HepG2 (cell line): ENCODE data around the gene CCDC142. TPM values are rescaled to one million over a fixed set of nuclear protein-coding genes. Genes with fewer than 3 reads are reported as not detected.
A peak's percentile ranks its signal among the peaks of the same experiment; 100 is the strongest.

Source experiments
- ARID4A ChIP-seq: sonication (generic); formaldehyde crosslinking; IDR thresholded peaks from 2 replicates; pipeline ENCODE4 v1.5.0; 2020; ENCODE audit warnings: mild to moderate bottlenecking, missing genetic modification reagents, borderline replicate concordance
- FOXP4 ChIP-seq: sonication (generic); formaldehyde crosslinking; IDR thresholded peaks from 2 replicates; pipeline ENCODE4 v1.4.0; 2020; ENCODE audit warnings: missing genetic modification reagents
- NFIC ChIP-seq: IDR thresholded peaks from 2 replicates; pipeline ENCODE4 v1.6.1; 2012; ENCODE audit warnings: mild to moderate bottlenecking, low read length, inconsistent platforms
- POGK ChIP-seq: sonication (generic); formaldehyde crosslinking; conservative IDR thresholded peaks from 2 replicates; pipeline ENCODE4 v1.8.0; 2022; ENCODE audit warnings: mild to moderate bottlenecking, moderate library complexity, missing genetic modification reagents
- ZBTB3 ChIP-seq: sonication (generic); formaldehyde crosslinking; IDR thresholded peaks from 2 replicates; pipeline ENCODE4 v1.4.0; 2020; ENCODE audit warnings: low read depth, mild to moderate bottlenecking, moderate library complexity, missing genetic modification reagents, borderline replicate concordance
- ZNF317 ChIP-seq: sonication (generic); formaldehyde crosslinking; IDR thresholded peaks from 2 replicates; pipeline ENCODE4 v1.5.0; 2020; ENCODE audit warnings: mild to moderate bottlenecking, missing genetic modification reagents
- polyA plus RNA-seq, 8 experiments: library from polyadenylated mRNA; depleted of rRNA in 3 of 8; stranded (reverse) in 7 of 8; unstranded in 1 of 8; fragments of >200 nt; fragmentation: Illumina TruSeq in 4 of 8; extraction: Trizol in 4 of 8; gene quantifications; 2 replicates each; pipeline versions ENCODE4 v1.2.1 to v1.2.3, GENCODE V29; 2011 to 2016; ENCODE audit warnings: low read depth in 4 of 8, missing spikeins in 1 of 8, mixed read lengths in 1 of 8; ENCODE audit not compliant: insufficient read depth in 1 of 8
- total RNA-seq, 5 experiments: library from RNA; depleted of rRNA; stranded (reverse); fragments of >200 nt; fragmentation: Illumina TruSeq; extraction: Trizol; gene quantifications; 2 replicates each; pipeline ENCODE4 v1.2.3, GENCODE V29; 2016; ENCODE audit warnings: low read depth in 1 of 5
- TF ChIP-seq, protein P1 (sequence below): sonication (generic); formaldehyde crosslinking; IDR thresholded peaks from 2 replicates; pipeline ENCODE4 v1.4.0; 2020; ENCODE audit warnings: missing genetic modification reagents, borderline replicate concordance
- TF ChIP-seq, protein P2 (sequence below): sonication (generic); formaldehyde crosslinking; IDR thresholded peaks from 2 replicates; pipeline ENCODE4 v1.4.0; 2020; ENCODE audit warnings: mild to moderate bottlenecking, missing genetic modification reagents, borderline replicate concordance

The CCDC142 gene
- total and polyA plus RNA-seq, 2 of the 13 experiments (the other 11 are each of a cell fraction or from before 2014, with no cell fraction given): 14.7 to 30.4 TPM

DNA sequence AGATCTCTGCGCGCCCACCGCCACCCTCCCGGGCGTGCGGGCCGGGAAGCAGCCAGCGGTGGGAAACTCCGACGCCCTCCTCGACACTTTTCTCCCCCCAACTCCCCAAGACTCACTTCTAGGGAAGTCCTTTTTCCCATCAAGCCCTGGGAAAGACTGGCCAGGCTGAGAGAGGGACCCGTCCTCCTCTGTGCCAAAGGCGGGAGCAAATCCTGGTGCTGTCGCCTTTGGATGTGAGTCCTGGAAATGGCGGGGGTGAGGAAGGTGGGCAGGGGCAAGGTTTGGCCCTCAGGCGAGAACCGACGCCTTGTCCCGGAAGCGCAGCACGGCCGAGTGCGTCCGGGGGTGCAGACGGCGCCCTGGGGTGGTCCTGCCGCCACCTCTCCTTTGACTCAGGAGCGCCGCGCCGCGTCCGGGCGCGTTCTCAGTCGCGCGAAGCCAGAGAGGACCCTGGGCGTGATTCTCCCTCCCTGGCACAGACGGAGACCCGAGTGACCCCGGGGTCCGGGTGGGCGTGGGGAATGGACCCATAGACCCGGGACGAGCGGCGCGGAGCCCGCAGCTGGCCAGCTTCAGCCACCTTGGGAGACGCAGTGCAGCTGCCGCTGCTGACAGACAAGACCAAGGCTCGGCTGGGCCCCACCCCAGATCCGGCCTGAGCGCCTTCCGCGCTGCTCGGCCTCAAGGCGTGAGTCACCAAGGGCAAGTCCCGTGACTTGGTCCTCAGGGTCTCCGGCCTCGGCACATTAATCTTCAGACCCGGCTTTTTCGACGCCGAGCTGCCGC, 20.1 kb upstream of the CCDC142 start (continued):
- 0 out of 2 replicates have a peak, but pooled peaks have one; percentile 5 for TF ChIP-seq ZBTB3 (CRISPR knock-in tag)
- TF ChIP-seq NFIC: no peak
- TF ChIP-seq, protein P1, sequence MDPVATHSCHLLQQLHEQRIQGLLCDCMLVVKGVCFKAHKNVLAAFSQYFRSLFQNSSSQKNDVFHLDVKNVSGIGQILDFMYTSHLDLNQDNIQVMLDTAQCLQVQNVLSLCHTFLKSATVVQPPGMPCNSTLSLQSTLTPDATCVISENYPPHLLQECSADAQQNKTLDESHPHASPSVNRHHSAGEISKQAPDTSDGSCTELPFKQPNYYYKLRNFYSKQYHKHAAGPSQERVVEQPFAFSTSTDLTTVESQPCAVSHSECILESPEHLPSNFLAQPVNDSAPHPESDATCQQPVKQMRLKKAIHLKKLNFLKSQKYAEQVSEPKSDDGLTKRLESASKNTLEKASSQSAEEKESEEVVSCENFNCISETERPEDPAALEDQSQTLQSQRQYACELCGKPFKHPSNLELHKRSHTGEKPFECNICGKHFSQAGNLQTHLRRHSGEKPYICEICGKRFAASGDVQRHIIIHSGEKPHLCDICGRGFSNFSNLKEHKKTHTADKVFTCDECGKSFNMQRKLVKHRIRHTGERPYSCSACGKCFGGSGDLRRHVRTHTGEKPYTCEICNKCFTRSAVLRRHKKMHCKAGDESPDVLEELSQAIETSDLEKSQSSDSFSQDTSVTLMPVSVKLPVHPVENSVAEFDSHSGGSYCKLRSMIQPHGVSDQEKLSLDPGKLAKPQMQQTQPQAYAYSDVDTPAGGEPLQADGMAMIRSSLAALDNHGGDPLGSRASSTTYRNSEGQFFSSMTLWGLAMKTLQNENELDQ: no peak
- TF ChIP-seq FOXP4 (CRISPR knock-in tag): no peak
- peak; percentile 56; the same call in 1 of the 2 replicates for TF ChIP-seq POGK (CRISPR knock-in tag)
- peak; percentile 80; the same call in 1 of the 2 replicates for TF ChIP-seq ZNF317 (CRISPR knock-in tag)
- TF ChIP-seq, protein P2, sequence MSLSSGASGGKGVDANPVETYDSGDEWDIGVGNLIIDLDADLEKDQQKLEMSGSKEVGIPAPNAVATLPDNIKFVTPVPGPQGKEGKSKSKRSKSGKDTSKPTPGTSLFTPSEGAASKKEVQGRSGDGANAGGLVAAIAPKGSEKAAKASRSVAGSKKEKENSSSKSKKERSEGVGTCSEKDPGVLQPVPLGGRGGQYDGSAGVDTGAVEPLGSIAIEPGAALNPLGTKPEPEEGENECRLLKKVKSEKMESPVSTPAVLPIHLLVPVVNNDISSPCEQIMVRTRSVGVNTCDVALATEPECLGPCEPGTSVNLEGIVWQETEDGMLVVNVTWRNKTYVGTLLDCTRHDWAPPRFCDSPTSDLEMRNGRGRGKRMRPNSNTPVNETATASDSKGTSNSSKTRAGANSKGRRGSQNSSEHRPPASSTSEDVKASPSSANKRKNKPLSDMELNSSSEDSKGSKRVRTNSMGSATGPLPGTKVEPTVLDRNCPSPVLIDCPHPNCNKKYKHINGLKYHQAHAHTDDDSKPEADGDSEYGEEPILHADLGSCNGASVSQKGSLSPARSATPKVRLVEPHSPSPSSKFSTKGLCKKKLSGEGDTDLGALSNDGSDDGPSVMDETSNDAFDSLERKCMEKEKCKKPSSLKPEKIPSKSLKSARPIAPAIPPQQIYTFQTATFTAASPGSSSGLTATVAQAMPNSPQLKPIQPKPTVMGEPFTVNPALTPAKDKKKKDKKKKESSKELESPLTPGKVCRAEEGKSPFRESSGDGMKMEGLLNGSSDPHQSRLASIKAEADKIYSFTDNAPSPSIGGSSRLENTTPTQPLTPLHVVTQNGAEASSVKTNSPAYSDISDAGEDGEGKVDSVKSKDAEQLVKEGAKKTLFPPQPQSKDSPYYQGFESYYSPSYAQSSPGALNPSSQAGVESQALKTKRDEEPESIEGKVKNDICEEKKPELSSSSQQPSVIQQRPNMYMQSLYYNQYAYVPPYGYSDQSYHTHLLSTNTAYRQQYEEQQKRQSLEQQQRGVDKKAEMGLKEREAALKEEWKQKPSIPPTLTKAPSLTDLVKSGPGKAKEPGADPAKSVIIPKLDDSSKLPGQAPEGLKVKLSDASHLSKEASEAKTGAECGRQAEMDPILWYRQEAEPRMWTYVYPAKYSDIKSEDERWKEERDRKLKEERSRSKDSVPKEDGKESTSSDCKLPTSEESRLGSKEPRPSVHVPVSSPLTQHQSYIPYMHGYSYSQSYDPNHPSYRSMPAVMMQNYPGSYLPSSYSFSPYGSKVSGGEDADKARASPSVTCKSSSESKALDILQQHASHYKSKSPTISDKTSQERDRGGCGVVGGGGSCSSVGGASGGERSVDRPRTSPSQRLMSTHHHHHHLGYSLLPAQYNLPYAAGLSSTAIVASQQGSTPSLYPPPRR: no peak
- TF ChIP-seq ARID4A (CRISPR knock-in tag): peak; percentile 94
